HS-5 (cell line): ENCODE results near the gene NRP2.

Source experiments
- DNase-seq: peaks from one replicate; pipeline ENCODE4 v3.0.0-alpha.2; 2012; ENCODE audit warnings: low read depth

The NRP2 gene, protein sequence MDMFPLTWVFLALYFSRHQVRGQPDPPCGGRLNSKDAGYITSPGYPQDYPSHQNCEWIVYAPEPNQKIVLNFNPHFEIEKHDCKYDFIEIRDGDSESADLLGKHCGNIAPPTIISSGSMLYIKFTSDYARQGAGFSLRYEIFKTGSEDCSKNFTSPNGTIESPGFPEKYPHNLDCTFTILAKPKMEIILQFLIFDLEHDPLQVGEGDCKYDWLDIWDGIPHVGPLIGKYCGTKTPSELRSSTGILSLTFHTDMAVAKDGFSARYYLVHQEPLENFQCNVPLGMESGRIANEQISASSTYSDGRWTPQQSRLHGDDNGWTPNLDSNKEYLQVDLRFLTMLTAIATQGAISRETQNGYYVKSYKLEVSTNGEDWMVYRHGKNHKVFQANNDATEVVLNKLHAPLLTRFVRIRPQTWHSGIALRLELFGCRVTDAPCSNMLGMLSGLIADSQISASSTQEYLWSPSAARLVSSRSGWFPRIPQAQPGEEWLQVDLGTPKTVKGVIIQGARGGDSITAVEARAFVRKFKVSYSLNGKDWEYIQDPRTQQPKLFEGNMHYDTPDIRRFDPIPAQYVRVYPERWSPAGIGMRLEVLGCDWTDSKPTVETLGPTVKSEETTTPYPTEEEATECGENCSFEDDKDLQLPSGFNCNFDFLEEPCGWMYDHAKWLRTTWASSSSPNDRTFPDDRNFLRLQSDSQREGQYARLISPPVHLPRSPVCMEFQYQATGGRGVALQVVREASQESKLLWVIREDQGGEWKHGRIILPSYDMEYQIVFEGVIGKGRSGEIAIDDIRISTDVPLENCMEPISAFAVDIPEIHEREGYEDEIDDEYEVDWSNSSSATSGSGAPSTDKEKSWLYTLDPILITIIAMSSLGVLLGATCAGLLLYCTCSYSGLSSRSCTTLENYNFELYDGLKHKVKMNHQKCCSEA

DNA sequence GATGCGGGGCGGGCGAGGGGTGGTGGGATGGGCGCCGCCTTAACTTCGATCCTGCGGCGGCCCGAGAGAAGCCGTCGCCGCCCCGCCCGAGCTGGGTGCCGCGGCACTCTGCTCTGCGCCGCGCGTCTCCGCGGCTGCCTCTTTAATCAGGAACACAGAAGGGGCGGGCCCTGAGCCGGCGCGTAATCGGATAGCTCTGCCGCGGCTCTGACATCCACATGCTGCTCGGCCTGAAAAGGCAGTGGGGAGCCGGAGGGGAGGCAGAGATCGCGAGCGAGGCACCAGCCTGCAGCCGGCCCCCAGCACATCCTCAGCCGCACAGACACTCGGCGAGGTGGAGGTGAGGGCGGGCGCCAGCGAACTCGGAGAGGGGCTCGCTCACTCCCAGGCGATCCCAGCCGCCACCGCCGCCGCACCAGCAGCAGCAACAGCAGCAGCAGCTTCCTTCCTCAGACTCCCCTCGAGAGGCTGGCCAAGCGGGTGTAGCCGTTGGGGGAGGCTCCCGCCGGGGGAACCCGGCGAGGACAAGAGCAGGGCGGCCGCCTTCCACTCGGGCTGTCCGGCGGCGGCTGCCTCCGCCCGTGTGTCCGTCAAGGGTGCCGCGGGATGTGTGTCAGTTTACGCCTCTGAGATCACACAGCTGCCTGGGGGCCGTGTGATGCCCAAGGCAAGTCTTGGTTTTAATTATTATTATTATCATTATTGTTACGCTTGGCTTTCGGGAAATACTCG, at the start of gene NRP2:
Gene NRP2 (plus strand): TSS at position 263 of the 732 bp plus-strand sequence. CDS start 790 bp downstream, outside the sequence.
- no peak for DNase-seq

DNA sequence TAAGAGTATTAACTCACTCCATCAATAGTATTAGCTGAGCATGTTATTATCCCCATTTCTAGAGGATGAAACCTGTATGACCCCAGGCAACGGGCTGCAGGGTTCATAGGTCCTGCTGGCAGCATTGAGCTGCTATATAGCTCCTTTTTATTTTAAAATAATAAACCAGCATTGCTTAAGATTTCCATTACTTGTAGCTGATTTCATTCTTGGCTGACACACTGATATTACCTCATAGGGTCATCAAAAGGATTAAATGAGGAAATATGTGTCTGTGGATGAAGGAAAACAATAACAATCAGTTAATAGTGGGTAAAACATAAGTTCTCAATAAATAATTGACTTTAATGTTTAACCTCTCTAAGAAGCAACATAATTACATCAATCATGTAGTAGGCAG, 48.3 kb upstream of the NRP2 start:
- no peak for DNase-seq

DNA sequence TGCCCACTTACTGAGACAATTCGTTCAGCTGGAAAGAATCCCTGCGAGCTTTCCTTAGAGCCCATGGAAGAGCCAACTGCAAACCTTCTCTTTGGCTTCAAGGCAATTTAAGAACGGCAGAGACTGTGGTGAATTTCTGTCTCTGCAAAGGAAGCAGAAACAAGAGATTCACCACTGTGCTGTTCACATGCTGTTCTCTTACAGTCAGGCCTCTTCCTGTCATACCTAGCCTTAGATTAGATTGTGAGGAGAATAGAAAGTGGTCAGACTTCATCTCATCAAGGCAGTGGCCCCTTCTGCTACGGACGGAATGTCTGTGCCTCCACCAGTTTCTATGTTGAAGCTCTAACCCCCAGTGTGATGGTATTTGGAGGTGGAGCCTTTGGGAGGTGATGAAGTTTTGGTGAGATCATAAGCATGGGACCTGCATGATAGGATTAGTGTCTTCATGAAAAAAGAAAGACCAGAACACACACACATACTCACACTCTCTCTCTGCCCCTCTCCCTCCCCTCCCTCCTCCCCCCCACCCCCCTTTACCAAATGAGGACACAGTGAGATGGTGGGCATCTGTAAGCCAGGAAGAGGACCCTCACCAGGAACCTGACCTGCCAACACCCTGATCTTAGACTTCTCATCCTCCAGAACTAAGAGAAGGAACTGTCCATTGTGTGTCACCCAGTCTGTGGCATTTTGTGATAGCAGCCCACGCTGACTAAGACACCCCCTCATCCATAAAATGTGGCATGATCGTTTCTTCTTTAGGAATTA, 45.6 kb upstream of the NRP2 start:
- no peak for DNase-seq

DNA sequence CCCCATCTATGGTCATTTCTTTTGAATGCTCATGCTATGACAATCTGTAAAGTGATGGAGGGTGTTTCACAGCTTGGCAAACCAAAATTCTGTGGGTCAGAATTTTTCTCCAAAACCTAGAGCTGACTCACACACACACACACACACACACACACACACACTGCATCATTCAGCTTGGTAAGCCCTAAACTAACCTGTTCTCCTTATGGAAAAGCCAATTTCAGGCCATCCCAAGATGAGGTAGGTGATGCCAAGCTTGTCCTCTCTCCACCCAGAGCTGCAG, 45.0 kb upstream of the NRP2 start:
- DNase-seq = no peak

DNA sequence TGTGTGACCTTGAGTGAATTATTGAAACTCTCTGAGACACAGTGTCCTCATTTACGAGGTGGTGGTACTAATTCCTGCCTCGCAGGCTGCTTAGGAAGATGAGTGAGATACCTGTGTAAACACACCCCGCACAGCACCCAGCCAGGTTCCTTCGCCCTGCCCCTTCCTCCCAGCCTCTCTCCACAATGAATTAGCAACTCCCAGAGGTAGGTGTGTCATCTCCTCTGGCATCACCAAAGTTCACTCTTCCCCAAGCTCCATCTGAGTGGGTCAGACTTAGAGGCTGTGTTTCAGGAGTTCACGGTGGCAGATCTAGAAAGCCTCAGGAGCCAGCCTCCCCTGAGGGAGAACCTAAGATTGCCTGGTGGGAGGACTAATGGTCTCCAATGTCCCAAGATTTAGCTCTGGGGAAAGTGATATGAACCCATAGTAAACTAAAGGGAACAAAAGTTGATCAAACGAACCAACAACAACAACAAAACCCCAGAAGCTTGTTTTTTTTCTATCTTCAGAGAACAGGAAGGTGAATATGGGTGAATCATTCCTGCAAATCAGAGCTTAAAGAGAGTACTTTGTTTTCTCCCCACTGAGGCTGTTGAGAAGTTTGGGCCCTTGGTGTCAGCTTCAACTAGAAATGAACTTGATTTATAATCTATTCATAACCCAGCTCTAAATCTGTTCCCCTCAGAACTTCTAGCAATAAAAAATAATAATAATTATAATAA, 44.4 kb upstream of the NRP2 start:
- no peak for DNase-seq

DNA sequence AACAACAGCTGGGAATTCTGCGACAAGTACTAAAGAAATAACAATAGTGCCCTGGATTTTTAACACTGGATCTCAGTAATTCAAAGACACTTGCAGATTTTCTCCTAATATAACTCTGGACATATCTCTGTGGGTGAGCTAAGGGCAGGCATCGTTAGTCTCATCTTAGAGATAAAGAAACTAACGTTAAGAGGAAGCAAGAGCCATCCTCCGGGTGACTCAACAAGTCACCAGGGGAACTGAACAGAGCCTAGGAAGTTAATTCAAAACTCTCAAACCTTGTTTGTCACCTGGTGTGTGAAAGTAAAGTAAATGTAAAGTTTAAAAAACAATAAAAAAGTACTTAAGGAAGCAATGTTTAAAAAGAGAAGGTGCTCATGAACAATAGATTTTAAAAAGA, 41.6 kb upstream of the NRP2 start:
- DNase-seq = no peak

DNA sequence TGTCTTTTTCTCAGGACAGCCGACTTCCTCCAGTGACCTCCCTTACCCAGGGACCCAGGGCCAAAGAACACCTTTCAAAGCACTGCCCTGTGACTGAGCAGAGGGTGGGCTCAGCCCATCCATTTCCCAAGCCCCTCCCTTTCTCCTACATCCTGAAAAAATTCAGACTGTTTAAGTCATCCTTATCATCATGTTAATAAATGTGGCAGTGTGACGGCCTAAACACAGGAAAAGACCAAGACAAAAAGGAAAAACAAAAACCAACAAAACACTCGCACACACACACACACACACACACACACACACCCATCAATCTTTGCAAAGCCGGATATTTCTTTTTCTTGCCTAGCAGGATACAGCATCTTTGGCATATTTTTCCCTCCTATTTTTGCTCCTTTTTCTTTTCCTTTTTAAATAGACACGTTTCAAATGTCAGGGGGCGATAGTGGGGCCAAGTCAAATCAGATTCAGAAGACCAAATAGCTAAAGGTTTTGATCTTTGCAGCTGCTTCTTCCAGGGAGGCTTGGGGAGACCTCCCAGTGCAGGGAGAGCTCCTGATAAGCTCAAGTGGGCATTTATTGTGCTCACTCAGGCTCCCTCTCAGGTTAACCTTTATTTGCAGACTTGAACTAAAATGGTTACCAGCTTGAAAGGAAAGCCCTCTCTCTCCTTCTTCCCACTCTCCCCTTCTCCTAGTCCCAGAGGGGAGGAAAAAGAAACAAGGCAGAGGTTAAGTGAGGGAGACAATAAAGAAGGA, 39.5 kb upstream of the NRP2 start:
- no peak for DNase-seq

DNA sequence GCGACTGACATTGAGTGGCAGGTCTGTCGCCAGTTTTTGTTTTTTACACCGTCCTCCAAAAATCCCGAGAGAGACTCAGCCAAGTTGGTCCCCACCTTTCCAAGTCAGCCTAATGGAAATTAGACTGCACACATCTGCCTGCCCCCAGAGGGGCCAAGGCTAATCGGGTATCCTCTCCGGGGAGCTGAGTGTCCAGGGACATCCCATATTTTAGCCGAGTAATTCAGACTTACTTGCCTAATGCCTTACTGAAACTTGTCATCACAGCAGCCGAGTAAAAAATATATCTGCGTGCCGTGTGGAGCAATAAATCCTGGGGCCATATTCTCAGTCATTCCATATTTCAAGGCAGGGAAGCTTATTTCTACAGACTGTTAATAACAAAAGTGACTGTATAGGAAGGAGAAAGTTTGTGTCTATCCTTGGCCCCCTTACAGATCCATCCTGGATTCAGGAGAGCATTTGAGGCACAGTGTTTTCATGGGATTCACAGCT, 38.9 kb upstream of the NRP2 start:
- no peak for DNase-seq

DNA sequence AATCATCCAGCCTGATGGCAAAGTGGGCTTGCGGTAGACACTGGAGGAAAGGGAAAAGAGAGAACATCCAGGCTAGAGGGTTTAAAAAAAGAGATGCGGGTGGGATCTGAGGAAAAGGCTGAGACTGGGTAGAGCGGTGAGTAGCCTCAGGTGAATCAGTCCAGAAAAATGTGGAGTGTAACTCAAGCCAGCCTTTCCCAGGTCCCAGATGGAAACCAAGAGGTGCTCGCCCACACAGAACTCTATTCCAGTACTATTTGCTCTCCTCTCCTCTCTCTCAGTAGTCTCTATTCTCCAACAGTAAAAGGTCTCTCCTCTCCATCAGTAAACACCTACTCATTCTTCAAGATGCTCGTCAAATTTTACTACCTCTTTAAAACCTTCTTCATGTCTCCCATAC, 38.3 kb upstream of the NRP2 start:
- no peak for DNase-seq

DNA sequence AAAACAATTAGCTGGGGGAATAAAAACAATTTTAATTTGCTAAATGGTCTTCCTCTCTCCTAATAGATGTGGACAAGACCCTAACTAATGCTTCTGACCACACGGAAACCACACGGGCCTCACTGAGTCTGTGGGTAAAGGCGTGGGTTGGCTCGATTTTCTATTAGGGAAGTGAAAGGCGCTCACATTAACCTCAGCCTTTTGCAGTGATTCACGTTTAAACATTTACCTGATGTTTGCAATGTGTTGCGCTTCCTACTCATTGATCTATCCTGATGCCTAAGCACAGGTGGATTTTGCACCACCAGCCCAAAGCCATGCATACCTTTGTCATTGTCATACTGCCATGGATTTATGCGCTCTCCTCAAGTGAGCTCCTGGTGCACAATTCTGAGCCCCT, 35.6 kb upstream of the NRP2 start:
- DNase-seq = no peak

DNA sequence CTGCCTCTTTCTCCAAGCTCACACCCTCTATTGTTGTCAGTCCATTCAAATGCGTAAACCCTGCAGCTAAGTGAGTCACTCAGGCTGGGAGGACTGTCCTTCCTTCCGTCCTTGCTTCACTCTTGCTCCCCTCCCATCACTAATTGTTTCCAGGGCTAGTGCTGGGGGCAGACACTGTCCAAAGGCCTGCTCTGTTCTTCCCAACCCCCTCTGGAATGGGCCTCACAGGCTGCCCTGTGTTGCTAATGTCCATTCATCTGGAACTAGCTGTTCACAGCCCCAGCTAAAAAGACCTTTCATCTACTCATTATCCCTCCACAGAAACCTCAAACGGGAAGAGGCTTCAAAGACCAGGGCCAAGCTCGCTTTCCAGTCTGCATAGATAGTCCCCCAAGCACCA, 31.9 kb upstream of the NRP2 start:
- DNase-seq = peak; percentile 65

DNA sequence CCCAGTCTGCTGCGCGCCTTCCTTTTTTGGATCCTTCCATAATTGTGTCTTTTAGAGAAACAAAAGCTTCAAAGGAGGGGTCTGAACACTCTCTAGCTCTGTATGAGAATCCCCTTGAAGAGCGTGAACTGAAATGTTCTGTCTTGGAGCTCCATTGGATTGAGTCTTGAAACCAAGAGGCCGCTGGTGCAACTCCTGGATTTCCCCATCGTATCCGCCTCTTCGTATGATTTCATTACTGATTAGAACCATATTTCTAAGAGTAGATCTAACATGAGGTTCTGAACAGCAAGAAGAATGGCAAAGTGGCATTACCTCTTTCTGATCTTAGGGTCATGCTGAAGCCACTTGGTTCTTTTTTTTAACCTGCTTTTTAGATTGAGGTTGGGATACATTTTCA, 31.4 kb upstream of the NRP2 start:
- DNase-seq = no peak

DNA sequence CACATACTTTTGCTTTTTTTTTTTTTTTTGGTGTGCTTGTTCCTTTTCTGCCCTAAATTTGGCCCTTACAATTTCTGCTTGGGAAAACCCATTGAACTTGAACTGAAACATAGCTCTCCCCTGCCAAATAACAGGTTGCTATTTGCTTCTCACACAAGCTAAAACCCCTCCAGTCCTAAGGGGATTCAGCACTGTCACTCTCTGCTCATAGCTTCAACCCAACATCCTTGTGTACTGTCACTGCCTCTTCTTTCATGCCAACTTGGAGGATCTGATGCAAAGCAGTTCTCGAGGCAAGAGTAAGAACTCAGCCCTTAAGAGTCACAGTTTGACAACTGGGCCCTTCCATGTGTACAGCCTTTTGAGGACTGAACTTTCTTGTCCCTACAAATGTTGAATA, 30.6 kb upstream of the NRP2 start:
- no peak for DNase-seq

DNA sequence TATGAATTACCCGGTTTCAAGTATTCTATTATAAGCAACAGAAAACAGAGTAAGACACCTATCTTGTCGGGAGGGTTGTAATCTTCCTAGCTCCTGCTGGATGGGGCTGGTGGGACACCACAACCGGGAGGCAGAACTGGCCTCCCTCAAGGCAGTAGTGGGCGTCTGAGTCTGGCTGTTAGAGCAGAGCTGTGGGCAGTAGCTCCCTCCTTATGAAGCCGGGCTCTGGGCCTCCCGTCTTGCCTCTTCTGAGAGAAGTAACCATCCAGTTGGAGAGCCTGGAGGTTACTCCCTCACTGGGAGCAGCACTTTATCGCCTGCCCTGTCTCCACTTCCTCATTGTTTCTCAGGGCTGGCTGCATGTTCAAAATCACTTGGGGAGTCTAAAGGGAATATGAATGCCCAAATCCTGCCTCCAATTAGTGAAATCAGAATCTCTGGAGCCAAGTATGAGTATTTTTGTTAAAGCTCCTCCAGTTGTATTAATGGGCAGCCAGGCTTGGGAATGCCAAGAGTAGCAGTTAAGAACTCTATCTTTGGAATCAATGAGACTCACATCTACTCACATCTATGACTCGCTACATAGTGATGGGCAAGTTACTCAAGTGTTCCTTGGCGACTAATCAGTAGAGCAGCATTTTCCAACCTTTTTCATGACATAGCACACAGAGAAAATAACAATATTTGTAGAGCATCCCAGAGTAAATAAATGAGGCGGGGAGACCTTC, 27.3 kb upstream of the NRP2 start:
- DNase-seq = peak; percentile 79

DNA sequence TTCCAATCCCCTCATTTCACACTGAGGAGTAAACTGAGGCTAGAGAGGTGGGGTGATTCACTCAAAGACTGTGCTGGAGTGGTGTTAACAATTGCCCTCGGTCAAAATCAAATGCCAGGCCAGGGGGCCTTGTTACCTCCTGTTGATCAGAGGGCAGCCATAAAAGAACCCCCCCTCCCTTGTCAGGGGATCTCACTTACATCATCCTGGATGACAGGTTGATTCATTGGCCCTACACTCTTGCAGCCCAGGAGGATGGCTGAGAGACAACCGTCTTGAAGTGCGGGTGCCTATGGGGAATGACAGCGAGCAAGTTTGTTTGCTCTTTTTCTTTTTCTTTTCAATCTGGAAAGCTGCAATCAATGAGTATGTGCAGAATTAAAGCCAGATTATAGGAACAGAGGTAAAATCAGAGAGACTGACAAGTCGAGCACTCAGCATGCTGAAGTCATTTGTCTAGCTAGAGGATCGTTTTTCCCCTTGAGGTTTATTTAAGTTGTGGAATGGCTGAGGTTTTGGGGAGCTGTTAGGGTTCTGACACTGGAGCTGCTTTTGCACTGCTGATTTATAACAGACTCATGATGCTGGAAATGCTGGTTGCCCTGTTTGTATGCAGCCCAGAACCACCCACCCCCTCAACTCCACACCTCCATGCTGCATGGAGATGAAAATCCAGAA, 26.4 kb upstream of the NRP2 start:
- DNase-seq = no peak

DNA sequence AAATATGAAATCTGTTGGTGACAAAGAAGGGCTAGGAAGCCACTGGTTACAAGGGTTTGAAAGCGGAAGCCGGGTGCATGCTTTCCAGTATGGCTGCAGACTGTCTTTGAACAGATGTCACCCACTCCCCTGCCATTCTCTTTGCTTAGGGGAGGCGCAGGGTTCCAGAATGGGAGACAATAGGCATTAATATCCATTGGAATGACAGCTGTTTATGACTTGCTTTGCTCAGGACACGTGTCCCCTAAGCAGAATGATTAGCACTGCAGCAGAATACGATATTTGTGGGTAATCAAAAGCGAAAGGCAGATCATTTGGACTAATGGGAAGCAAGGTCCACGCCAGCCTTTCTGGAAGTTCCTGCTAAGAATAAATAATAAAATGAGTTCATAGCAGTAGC, 25.8 kb upstream of the NRP2 start:
- DNase-seq = no peak

DNA sequence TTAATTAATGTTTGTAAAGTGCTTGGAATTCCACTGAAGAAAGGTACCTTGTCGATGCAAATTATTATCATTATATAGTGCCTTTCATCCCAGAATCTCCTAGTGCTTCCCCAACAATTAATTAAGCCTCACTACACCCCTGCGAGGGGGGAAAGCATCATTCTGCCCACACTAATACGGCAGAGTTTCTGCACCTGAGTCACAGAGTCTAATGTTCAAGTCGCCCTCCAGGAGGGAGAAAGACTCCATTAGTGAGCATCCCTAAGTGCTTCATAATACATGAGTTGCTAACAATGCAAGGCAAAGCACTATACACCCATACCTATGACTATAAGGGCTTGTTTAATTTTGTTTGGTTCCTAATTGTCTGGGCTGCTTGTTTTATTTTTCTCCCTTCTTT, 25.4 kb upstream of the NRP2 start:
- no peak for DNase-seq

DNA sequence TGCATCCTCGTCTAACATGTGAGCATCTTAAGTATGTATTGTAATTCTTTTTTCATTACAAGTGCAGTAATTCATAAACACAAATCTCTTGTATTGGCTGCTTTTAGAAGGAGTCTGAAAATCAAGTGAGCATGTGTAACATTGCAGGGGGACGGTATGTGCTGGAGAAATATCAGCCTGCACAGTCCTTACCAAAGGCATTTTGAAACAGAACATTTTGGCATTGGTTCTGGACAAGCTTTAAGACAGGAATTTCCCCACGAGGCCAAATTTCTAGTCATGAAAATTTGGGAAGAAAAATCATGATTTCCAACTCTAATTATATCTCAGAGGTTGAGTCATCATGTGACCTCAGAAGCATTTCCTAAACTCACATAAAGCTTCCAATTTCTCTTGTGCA, 24.7 kb upstream of the NRP2 start:
- DNase-seq = peak; percentile 41

DNA sequence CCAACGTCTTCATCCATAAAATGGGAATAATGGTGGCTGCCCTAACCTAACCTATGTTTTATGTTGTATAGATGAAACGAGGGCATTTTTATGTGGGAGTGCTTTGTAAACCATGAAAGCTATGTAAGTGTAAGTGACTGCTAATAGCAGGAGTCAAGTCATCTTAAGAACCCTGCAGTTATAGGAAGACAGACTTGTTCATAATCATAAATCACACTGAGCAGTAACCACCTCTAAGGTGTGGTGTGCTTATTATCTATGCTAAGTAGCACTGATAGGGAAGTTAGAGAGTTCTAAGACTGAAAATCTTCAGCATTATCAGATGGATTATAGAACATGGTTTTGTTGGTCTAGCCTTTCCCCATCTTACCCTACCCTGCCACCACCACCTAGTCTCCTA, 24.2 kb upstream of the NRP2 start:
- no peak for DNase-seq
